Large intestine (tissue), 3 donors: Measurements from ENCODE around the gene SLC12A1. TPM values are rescaled to one million over a fixed set of nuclear protein-coding genes. Genes with fewer than 3 reads are reported as not detected.
A peak's percentile ranks its signal among the peaks of the same experiment; 100 is the strongest.
"Not testable (repeated sequence)": the region's sequence is repeated elsewhere in the genome, so short reads cannot be mapped to it uniquely, and the experiment has no call there.

ENCODE experiments used
- DNase-seq, 2 donors: peaks; one replicate each; pipeline versions ENCODE4 v3.0.0 to v3.0.0-alpha.2; 2013
- H3K27ac ChIP-seq: one replicate; pipeline ENCODE4 v1.5.1; 2013; ENCODE audit warnings: low read length
- H3K27me3 ChIP-seq: 2 replicates; pipeline ENCODE4 v1.6.1; 2013; ENCODE audit warnings: low read length; ENCODE audit not compliant: control insufficient read depth, insufficient read depth
- H3K36me3 ChIP-seq: 2 replicates; pipeline ENCODE4 v1.6.1; 2013; ENCODE audit warnings: low read length; ENCODE audit not compliant: control insufficient read depth, insufficient read depth
- H3K4me1 ChIP-seq: one replicate; pipeline ENCODE4 v1.6.1; 2013; ENCODE audit warnings: low read length; ENCODE audit not compliant: control insufficient read depth, insufficient read depth
- H3K4me3 ChIP-seq: one replicate; pipeline ENCODE4 v1.5.1; 2013; ENCODE audit warnings: low read length
- H3K9me3 ChIP-seq: one replicate; pipeline ENCODE4 v1.6.1; 2013; ENCODE audit warnings: mild to moderate bottlenecking, low read depth, low read length, moderate library complexity; ENCODE audit not compliant: control insufficient read depth
- WGBS: methylation state at CpG from one replicate; pipeline ENCODE4 v1.1.5; 2013; ENCODE audit warnings: low lambda C conversion rate; ENCODE audit not compliant: insufficient coverage; 5-methylcytosine and 5-hydroxymethylcytosine counted together
- polyA plus RNA-seq: library from polyadenylated mRNA; unstranded; fragments of 120-200 nt; gene quantifications from one replicate; pipeline ENCODE4 v1.2.1, GENCODE V29; 2013

The SLC12A1 gene
- polyA plus RNA-seq, 1 donor, result 0.10 TPM

DNA sequence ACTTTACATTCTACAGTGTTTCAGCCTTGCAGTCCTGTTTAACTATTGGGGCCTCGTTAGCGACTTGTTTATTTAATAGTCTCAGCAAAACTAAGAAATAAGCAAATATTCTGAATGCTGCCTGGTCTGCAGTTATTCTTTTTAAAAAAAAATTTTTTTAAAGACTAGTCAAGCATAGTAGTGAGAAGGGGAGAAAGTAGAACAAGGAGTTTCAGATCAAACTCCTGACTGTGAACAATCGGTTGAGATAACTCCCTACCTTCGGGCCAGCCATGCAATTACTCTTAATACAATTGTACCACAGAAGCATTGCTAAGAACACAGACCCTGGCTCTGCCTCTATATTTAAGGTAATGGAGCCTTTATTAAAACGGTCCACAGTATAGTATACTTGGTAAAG lies 119.3 kb downstream of the SLC12A1 start:
- 70% methylated on average over 2 of the region's 5 CpGs for WGBS
- no peak overlapping the region for H3K4me3 ChIP-seq

GRCh38 chr15:48326180-48326579 lies 120.1 kb downstream of the SLC12A1 start:
- WGBS, result no CpG with 5 or more reads among the region's 6 CpGs
- H3K4me1 ChIP-seq, H3K9me3 ChIP-seq, H3K4me3 ChIP-seq, DNase-seq, H3K36me3 ChIP-seq, H3K27me3 ChIP-seq, H3K27ac ChIP-seq: not testable (repeated sequence)

More for the DNA sequence above, 119.3 kb downstream of the SLC12A1 start:
- no peaks in the 10 kb centered on the region for H3K36me3 ChIP-seq
- no peak overlapping the region for H3K27ac ChIP-seq
- no peaks in the 10 kb centered on the region for H3K9me3 ChIP-seq
- no peak for DNase-seq
- H3K4me1 ChIP-seq, result peaks cover 4% of the 10 kb centered on the region
- H3K27me3 ChIP-seq, result peaks cover 5% of the 10 kb centered on the region

DNA sequence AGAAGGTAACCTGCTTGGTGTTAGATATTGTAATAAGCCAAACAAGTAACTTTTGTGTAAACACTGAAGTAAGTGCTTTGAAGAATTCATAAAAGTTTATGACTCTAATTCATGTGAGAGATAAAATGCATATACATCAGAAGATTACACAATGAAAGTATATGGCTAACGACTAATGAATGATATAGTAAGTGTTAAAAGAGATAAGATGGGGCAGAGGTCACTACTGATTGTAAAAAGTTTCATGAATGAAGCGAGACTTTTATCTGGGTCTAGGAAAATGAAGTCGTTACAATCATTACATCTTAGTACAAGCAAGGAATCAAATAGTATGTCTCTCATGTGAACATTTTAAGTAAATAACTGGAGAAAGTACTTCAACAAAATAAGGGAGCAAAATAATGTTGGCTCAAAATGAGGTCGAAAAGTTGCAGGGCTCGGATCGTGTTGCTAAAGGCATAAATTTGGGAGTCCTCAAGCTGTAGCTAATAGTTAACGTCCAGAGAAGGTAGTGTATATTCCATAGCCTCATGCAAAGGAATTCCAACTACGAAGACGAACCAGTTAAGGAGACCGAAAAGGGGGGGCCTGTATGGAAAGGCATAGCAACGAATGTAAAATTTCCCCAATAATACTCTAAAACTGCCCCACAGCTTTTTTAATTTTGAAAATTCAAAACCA lies 124.1 kb downstream of the SLC12A1 start:
- Histone ChIP-seq H3K9me3 (no peaks in the 10 kb centered on the region), H3K4me1 (peaks cover 8% of the 10 kb centered on the region), H3K27ac (peak overlapping the region; percentile 88), H3K27me3 (peaks cover 4% of the 10 kb centered on the region), H3K4me3 (peak overlapping the region; percentile 80), H3K36me3 (peaks cover 8% of the 10 kb centered on the region)
- peak; percentile 42 to 83 for DNase-seq
- WGBS, result 0% methylated on average over 4 of the region's 11 CpGs

DNA sequence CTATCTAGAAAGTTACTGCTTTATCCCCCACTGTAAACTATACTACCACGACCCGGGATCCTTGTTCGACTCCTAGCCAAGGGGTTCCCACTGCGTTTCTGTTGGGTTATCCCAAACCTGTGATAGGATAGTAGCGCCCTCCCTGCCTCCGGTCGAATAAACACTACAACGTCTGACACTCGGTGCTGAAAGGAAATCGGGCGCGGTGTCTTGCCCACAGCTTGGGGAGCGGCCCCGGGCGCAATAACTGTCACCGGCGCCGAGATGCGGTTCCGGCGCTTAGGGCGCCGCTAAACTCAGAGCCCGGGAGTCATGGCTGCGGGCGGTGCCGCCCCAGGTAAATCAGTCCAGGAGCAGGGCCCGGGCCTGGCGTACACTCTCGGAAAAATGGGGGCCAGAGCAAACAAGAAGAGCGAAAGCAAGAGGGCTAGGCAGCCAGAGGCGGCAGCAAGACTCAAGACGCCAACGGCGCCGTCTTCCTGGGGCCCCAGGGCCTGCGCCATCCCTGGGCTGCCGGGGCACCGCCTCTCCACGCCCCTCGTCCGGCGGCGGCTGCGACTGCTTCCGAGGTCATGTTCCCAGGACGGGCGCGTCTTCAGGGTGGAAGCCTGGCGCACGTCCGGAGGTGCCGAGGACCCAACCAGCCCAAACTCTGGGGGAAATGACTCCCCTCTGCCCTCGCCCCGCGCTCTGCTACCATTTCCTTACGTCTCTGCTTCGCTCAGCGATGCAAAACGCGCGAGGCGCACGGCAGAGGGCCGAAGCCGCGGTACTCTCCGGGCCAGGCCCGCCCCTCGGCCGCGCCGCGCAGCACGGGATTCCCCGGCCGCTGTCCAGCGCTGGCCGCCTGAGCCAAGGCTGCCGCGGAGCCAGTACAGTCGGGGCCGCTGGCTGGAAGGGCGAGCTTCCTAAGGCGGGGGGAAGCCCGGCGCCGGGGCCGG lies 125.0 kb downstream of the SLC12A1 start, which contains the start of gene DUT:
Gene DUT, plus strand, starts transcription at position 575 of the 941 bp plus-strand sequence. Its CDS starts 87 bp downstream, at position 662.
- no CpG with 5 or more reads among the region's 89 CpGs for WGBS
- no peaks in the 10 kb centered on the region for H3K9me3 ChIP-seq
- H3K4me3 ChIP-seq, result peak within 1 kb of the TSS; percentile 80
- H3K4me1 ChIP-seq, result peaks cover 8% of the 10 kb centered on the region
- H3K36me3 ChIP-seq, result peaks cover 12% of the 10 kb centered on the region
- peaks cover 4% of the 10 kb centered on the region for H3K27me3 ChIP-seq
- DNase-seq, result peak; percentile 69 to 91
- peak within 1 kb of the TSS; percentile 88 for H3K27ac ChIP-seq

DNA sequence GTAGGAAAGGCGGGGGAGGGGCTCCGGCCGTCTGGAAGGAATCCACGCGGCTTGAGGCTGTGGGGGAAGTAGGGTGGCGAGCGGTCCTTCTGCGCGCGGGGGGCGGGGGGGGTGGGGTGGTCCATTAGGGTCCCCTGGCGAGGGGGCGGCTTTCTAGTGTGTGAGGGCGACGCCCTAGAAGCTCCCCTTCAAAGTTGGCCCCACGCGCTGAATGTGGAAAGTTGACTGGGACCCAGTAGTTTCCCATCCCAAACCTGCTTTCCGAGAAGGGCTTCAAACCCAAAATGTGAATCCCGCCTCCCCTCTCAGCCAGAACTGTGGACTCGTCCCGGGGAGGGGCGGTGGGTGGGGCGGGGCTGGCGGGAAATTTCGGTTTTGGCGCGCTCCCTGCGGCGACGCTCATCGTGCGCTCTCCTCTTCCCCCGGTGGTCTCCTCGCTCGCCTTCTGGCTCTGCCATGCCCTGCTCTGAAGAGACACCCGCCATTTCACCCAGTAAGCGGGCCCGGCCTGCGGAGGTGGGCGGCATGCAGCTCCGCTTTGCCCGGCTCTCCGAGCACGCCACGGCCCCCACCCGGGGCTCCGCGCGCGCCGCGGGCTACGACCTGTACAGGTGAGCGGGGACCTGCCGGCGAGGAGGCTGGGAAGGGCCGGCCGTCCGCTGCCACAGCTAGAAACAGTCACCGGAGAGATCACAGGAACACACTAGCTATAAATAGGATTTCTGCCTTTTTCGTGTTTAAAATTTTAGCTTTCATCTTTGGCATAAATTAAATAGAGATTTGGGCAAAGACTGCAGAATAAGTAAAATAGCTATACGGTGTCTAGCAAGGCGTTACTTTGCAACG lies 125.9 kb downstream of the SLC12A1 start:
- Histone ChIP-seq H3K4me1 (peaks cover 8% of the 10 kb centered on the region), H3K27ac (peak overlapping the region; percentile 88), H3K36me3 (peaks cover 19% of the 10 kb centered on the region), H3K4me3 (peak overlapping the region; percentile 80), H3K9me3 (no peaks in the 10 kb centered on the region), H3K27me3 (peaks cover 2% of the 10 kb centered on the region)
- peak; percentile 13 to 60 for DNase-seq
- WGBS, result no CpG with 5 or more reads among the region's 64 CpGs

DNA sequence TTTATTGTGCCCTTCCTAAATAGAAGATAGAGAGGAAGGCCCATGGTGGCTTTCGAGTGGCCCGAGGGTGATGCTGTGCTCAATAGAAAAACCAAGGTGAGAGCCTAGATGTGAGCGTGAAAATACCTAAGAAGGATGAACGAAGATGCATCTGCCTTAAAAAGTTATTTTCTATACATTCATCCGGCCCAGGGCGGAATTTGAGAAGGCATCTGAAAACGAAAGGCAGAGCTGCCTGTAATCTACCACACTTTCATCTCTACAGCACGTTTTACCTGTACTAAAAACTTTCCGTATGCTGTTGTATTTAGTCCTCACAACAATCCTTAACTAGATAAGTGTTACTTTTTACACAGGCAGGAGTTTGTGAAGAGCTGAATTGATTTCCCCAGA lies 126.5 kb downstream of the SLC12A1 start:
- peaks cover 24% of the 10 kb centered on the region for H3K36me3 ChIP-seq
- DNase-seq, result peak in 1 of 2 donors; percentile 22
- peaks cover 2% of the 10 kb centered on the region for H3K27me3 ChIP-seq
- no peaks in the 10 kb centered on the region for H3K9me3 ChIP-seq
- no peak overlapping the region for H3K27ac ChIP-seq
- H3K4me3 ChIP-seq, result peak overlapping the region; percentile 80
- peaks cover 8% of the 10 kb centered on the region for H3K4me1 ChIP-seq
- WGBS, result 41% methylated on average over 5 of the region's 9 CpGs

DNA sequence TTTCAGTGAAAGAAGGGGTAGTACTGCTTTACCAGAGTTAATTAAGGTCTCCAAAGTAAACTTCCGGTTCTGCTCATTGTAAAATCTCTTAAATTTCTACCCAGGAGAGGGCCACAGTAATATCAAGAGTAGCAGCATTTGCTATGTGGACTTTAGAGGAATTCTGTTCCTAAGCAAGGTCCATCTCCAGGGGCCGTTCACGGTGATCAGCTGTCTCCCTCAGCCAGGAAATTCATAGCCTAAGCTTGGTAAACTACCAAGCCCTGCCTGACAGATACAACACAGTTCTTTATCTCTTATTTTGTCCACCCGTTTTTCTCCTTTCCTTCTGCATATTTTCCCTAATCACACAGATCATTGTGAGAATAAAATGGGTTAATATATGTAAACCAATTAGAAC lies 127.4 kb downstream of the SLC12A1 start:
- Histone ChIP-seq H3K4me1 (peaks cover 8% of the 10 kb centered on the region), H3K36me3 (peaks cover 28% of the 10 kb centered on the region), H3K27me3 (peaks cover 2% of the 10 kb centered on the region), H3K27ac (no peak overlapping the region), H3K4me3 (no peak overlapping the region), H3K9me3 (no peaks in the 10 kb centered on the region)
- whole genome bisulfite sequencing, result 0% methylated on average over 1 of the region's 4 CpGs
- DNase-seq, result peak; percentile 23 to 62

GRCh38 chr15:48334260-48334659 lies 128.2 kb downstream of the SLC12A1 start:
- no CpG with 5 or more reads among the region's 2 CpGs for WGBS
- DNase-seq, result no peak
- H3K9me3 ChIP-seq, result no peaks in the 10 kb centered on the region
- peaks cover 32% of the 10 kb centered on the region for H3K36me3 ChIP-seq
- H3K4me3 ChIP-seq, result no peak overlapping the region
- H3K4me1 ChIP-seq, result peaks cover 8% of the 10 kb centered on the region
- peaks cover 2% of the 10 kb centered on the region for H3K27me3 ChIP-seq
- H3K27ac ChIP-seq, result no peak overlapping the region

DNA sequence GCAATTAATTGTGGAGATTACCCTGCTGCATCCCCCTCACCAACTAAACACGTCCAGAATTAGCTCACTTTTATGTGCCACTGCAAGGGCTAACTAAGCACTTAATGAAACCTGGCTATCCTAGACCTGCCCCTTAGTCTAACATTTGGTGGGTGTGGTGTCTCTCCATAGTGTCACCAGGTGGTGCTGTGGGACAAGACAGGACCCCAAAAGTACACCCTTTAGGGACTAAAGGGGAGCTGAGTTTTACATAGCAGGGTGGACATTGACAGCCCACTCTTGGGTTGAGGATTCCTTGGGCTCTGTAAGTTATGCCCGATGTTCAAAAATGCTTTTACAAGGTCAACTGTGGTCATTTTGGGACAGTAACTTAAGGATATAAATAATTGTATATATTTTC lies 130.8 kb downstream of the SLC12A1 start:
- no peak overlapping the region for H3K4me3 ChIP-seq
- H3K27ac ChIP-seq, result no peak overlapping the region
- peaks cover 4% of the 10 kb centered on the region for H3K4me1 ChIP-seq
- no peak for DNase-seq
- peaks cover 2% of the 10 kb centered on the region for H3K27me3 ChIP-seq
- WGBS, result no CpG with 5 or more reads among the region's 2 CpGs
- H3K9me3 ChIP-seq, result no peaks in the 10 kb centered on the region
- peaks cover 39% of the 10 kb centered on the region for H3K36me3 ChIP-seq

GRCh38 chr15:48337607-48338006 lies 131.5 kb downstream of the SLC12A1 start:
- 100% methylated on average over 1 of the region's 1 CpG for WGBS
- Histone ChIP-seq H3K4me1 (peaks cover under 1% of the 10 kb centered on the region), H3K36me3 (peaks cover 40% of the 10 kb centered on the region), H3K27me3 (no peaks in the 10 kb centered on the region), H3K27ac (no peak overlapping the region), H3K4me3 (no peak overlapping the region), H3K9me3 (no peaks in the 10 kb centered on the region)
- no peak for DNase-seq
